Brain microvascular endothelial cell (primary cell): ENCODE measurements around the gene PDE6B.

Experiments
- DNase-seq: peaks from one replicate; pipeline ENCODE4 v3.0.0-alpha.2; 2020
- H3K27ac ChIP-seq: fragments of 250-450 bp; sonication (Bioruptor Pico); 2 replicates; pipeline ENCODE4 v1.5.1; 2020; ENCODE audit warnings: mild to moderate bottlenecking, moderate library complexity
- H3K27me3 ChIP-seq: fragments of 250-450 bp; sonication (Bioruptor Pico); replicated peaks from 2 replicates; pipeline ENCODE4 v1.5.1; 2020; ENCODE audit warnings: mild to moderate bottlenecking
- H3K36me3 ChIP-seq: fragments of 250-450 bp; sonication (Bioruptor Pico); replicated peaks from 2 replicates; pipeline ENCODE4 v1.5.1; 2020; ENCODE audit warnings: mild to moderate bottlenecking
- H3K4me3 ChIP-seq: 2 replicates; pipeline ENCODE4 v1.5.1; 2011; ENCODE audit warnings: low read depth, mild to moderate bottlenecking, control low read depth, low read length, moderate library complexity
- CTCF ChIP-seq: IDR thresholded peaks from 2 replicates; pipeline ENCODE4 v1.5.1; 2011; ENCODE audit warnings: low read depth, mild to moderate bottlenecking, moderate library complexity, low read length, control low read depth, inconsistent platforms; ENCODE audit errors: missing control alignments
- in situ Hi-C: cut with HindIII; loops from 2 replicates; pipeline ENCODE4 v1.10.0; 2017; ENCODE audit warnings: low sequenced_read_pairs, low pct_ligation_motif_present

The PDE6B gene

GRCh38 chr4:656436-657337, 31.3 kb downstream of the PDE6B start:
- H3K27me3 ChIP-seq: no peaks in the 10 kb centered on the region
- DNase-seq: no peak
- no peak overlapping the region for H3K27ac ChIP-seq
- in situ Hi-C loops: no loop called here
- no peak overlapping the region for H3K4me3 ChIP-seq
- no peak for TF ChIP-seq CTCF
- H3K36me3 ChIP-seq: no peaks in the 10 kb centered on the region

- in situ Hi-C loops: no loop called here
- H3K4me3 ChIP-seq: no peak overlapping the region
- TF ChIP-seq CTCF: no peak
- no peak for DNase-seq
- no peak overlapping the region for H3K27ac ChIP-seq
- H3K27me3 ChIP-seq: no peaks in the 10 kb centered on the region
- no peaks in the 10 kb centered on the region for H3K36me3 ChIP-seq
These were observed 32.0 kb downstream of the PDE6B start for GRCh38 chr4:657338-657833.

GRCh38 chr4:657834-658667, 32.7 kb downstream of the PDE6B start:
- no peak for TF ChIP-seq CTCF
- no peak overlapping the region for H3K27ac ChIP-seq
- no peak for DNase-seq
- in situ Hi-C loops: no loop called here
- H3K4me3 ChIP-seq: no peak overlapping the region
- no peaks in the 10 kb centered on the region for H3K27me3 ChIP-seq
- no peaks in the 10 kb centered on the region for H3K36me3 ChIP-seq

- H3K27me3 ChIP-seq: peaks cover 4% of the 10 kb centered on the region
- TF ChIP-seq CTCF: no peak
- no peak overlapping the region for H3K4me3 ChIP-seq
- no peaks in the 10 kb centered on the region for H3K36me3 ChIP-seq
- DNase-seq: no peak
- in situ Hi-C loops: no loop called here
- H3K27ac ChIP-seq: no peak overlapping the region
These were observed 33.6 kb downstream of the PDE6B start for GRCh38 chr4:658681-659667.

GRCh38 chr4:659851-660250, 34.5 kb downstream of the PDE6B start:
- Histone ChIP-seq H3K36me3 (no peaks in the 10 kb centered on the region), H3K27me3 (peaks cover 4% of the 10 kb centered on the region), H3K4me3 (no peak overlapping the region), H3K27ac (no peak overlapping the region)
- in situ Hi-C loops: no loop called here
- no peak for TF ChIP-seq CTCF
- DNase-seq: no peak
